GM18502 (cell line): ENCODE results near the gene PPP1R1A.

Experiments used
- ATAC-seq: cut with Tn5 transposase; IDR thresholded peaks from one replicate; pipeline ENCODE4 v1.9.1; 2021; ENCODE audit warnings: mild to moderate bottlenecking; ENCODE audit not compliant: unreplicated experiment, poor library complexity

PPP1R1A gene

GRCh38 chr12:54604436-54604835, 16.0 kb upstream of the PPP1R1A start:
- no peak for ATAC-seq

GRCh38 chr12:54603872-54604271, 15.4 kb upstream of the PPP1R1A start:
- no peak for ATAC-seq

GRCh38 chr12:54603173-54603814, 14.8 kb upstream of the PPP1R1A start:
- ATAC-seq = peak; percentile 88

- no peak for ATAC-seq
Measured at GRCh38 chr12:54602661-54603060, 14.2 kb upstream of the PPP1R1A start.

- no peak for ATAC-seq
Measured at GRCh38 chr12:54601841-54602240, 13.4 kb upstream of the PPP1R1A start.

GRCh38 chr12:54598970-54599369, 10.5 kb upstream of the PPP1R1A start:
- no peak for ATAC-seq

- no peak for ATAC-seq
Measured at GRCh38 chr12:54596526-54596946, 8.1 kb upstream of the PPP1R1A start.

- no peak for ATAC-seq
Measured at GRCh38 chr12:54595471-54595870, 7.0 kb upstream of the PPP1R1A start.

- no peak for ATAC-seq
Measured at GRCh38 chr12:54593725-54594124, 5.3 kb upstream of the PPP1R1A start.

GRCh38 chr12:54593135-54593534, 4.7 kb upstream of the PPP1R1A start:
- ATAC-seq = no peak

- ATAC-seq = no peak
Measured at GRCh38 chr12:54592316-54592715, 3.9 kb upstream of the PPP1R1A start.

- ATAC-seq = no peak
Measured at GRCh38 chr12:54590978-54591591, 2.6 kb upstream of the PPP1R1A start.

- no peak for ATAC-seq
Measured at GRCh38 chr12:54589964-54590363, 1.5 kb upstream of the PPP1R1A start.

GRCh38 chr12:54588890-54589267, 420 bp upstream of the PPP1R1A start:
- ATAC-seq = no peak

GRCh38 chr12:54587315-54587873, 1.1 kb downstream of the PPP1R1A start:
- ATAC-seq = no peak

GRCh38 chr12:54586620-54587019, 1.8 kb downstream of the PPP1R1A start:
- ATAC-seq = no peak

- ATAC-seq = no peak
Measured at GRCh38 chr12:54585243-54585642, 3.2 kb downstream of the PPP1R1A start.

- ATAC-seq = no peak
Measured at GRCh38 chr12:54584128-54584527, 4.3 kb downstream of the PPP1R1A start.

GRCh38 chr12:54583726-54584125, 4.7 kb downstream of the PPP1R1A start:
- ATAC-seq = no peak

- ATAC-seq = no peak
Measured at GRCh38 chr12:54581412-54581811, 7.0 kb downstream of the PPP1R1A start.

GRCh38 chr12:54579696-54580333, 8.6 kb downstream of the PPP1R1A start:
- ATAC-seq = peak; percentile 97
